HEK293 (cell line): ENCODE data around the gene FNDC8.

Experiments used
- CTCF ChIA-PET: fragments of 350-600 bp; formaldehyde crosslinking; extraction: SDS; loops from one replicate; lab custom pipeline; 2021; ENCODE audit warnings: antibody characterized with exemption; lab: Yijun Ruan, JAX
- POLR2A ChIA-PET: fragments of 300-600 bp; formaldehyde crosslinking; extraction: SDS; loops from one replicate; lab custom pipeline; 2020; ENCODE audit warnings: antibody characterized with exemption, inconsistent platforms; lab: Yijun Ruan, JAX
- H3K27ac ChIP-seq: fragments of 200-500 bp; sonication (Bioruptor generic); 2 replicates; pipeline ENCODE4 v1.5.1; 2014; ENCODE audit warnings: low read depth, low read length, control low read depth, inconsistent platforms; ENCODE audit errors: extremely low read depth
- H3K36me3 ChIP-seq, 2 experiments: fragments of 200-500 bp in 1 of 2; sonication (Bioruptor generic) in 1 of 2; 1 replicate in 1 of 2; 2 replicates in 1 of 2; pipeline ENCODE4 v1.5.1; 2014 to 2017; ENCODE audit warnings: inconsistent platforms in 2 of 2, low read length in 2 of 2; ENCODE audit not compliant: control insufficient read depth in 2 of 2, insufficient read depth in 1 of 2
- H3K4me1 ChIP-seq: fragments of 200-500 bp; sonication (Bioruptor generic); 2 replicates; pipeline ENCODE4 v1.5.1; 2014; ENCODE audit warnings: mild to moderate bottlenecking, low read length, inconsistent platforms; ENCODE audit not compliant: control insufficient read depth, insufficient read depth
- H3K4me3 ChIP-seq: 2 replicates; pipeline ENCODE4 v1.5.1; 2011; ENCODE audit warnings: low read depth, mild to moderate bottlenecking, control low read depth, low read length, moderate library complexity
- H3K9me3 ChIP-seq: fragments of 200-500 bp; sonication (Bioruptor generic); 2 replicates; pipeline ENCODE4 v1.5.1; 2014; ENCODE audit warnings: low read depth, low read length, inconsistent platforms; ENCODE audit not compliant: control insufficient read depth, insufficient read depth
- KLF9 ChIP-seq: fragments of 450-650 bp; formaldehyde crosslinking; IDR thresholded peaks from 2 replicates; pipeline ENCODE4 v1.5.1; 2016; ENCODE audit warnings: missing biosample characterization, missing genetic modification characterization, low read depth
- SCRT1 ChIP-seq: fragments of 450-650 bp; formaldehyde crosslinking; IDR thresholded peaks from 2 replicates; pipeline ENCODE4 v1.5.1; 2016; ENCODE audit warnings: missing biosample characterization, missing genetic modification characterization, borderline replicate concordance
- SP7 ChIP-seq: fragments of 450-650 bp; formaldehyde crosslinking; IDR thresholded peaks from 2 replicates; pipeline ENCODE4 v1.5.1; 2016; ENCODE audit warnings: missing biosample characterization, missing genetic modification characterization
- ZNF221 ChIP-seq: fragments of 450-650 bp; formaldehyde crosslinking; IDR thresholded peaks from 2 replicates; pipeline ENCODE4 v1.5.1; 2017; ENCODE audit warnings: missing biosample characterization, missing genetic modification characterization, borderline replicate concordance
- ZNF324 ChIP-seq: fragments of 450-650 bp; formaldehyde crosslinking; IDR thresholded peaks from 2 replicates; pipeline ENCODE4 v1.5.1; 2016; ENCODE audit warnings: missing biosample characterization, missing genetic modification characterization
- ZNF354C ChIP-seq: fragments of 450-650 bp; formaldehyde crosslinking; IDR thresholded peaks from 2 replicates; pipeline ENCODE4 v1.5.1; 2016; ENCODE audit warnings: missing biosample characterization, missing genetic modification characterization, low read depth, borderline replicate concordance
- ZNF366 ChIP-seq: fragments of 450-650 bp; formaldehyde crosslinking; conservative IDR thresholded peaks from 2 replicates; pipeline ENCODE4 v1.5.1; 2016; ENCODE audit warnings: missing biosample characterization, missing genetic modification characterization
- ZNF404 ChIP-seq: fragments of 450-650 bp; formaldehyde crosslinking; IDR thresholded peaks from 2 replicates; pipeline ENCODE4 v1.5.1; 2017; ENCODE audit warnings: missing biosample characterization, missing genetic modification characterization
- ZNF610 ChIP-seq: fragments of 450-650 bp; formaldehyde crosslinking; IDR thresholded peaks from 2 replicates; pipeline ENCODE4 v1.5.1; 2016; ENCODE audit warnings: missing biosample characterization, missing genetic modification characterization, borderline replicate concordance
- ZNF707 ChIP-seq: fragments of 450-650 bp; formaldehyde crosslinking; IDR thresholded peaks from 2 replicates; pipeline ENCODE4 v1.5.1; 2016; ENCODE audit warnings: missing biosample characterization, missing genetic modification characterization
- ZNF837 ChIP-seq: fragments of 450-650 bp; formaldehyde crosslinking; IDR thresholded peaks from 2 replicates; pipeline ENCODE4 v1.5.1; 2016; ENCODE audit warnings: missing biosample characterization, missing genetic modification characterization
- TF ChIP-seq, protein P1 (sequence below): fragments of 450-650 bp; IDR thresholded peaks from 2 replicates; pipeline ENCODE4 v1.5.1; 2018; ENCODE audit warnings: missing biosample characterization, missing genetic modification characterization
- TF ChIP-seq, protein P2 (sequence below): fragments of 450-650 bp; formaldehyde crosslinking; IDR thresholded peaks from 2 replicates; pipeline ENCODE4 v1.5.1; 2017; ENCODE audit warnings: missing biosample characterization, missing genetic modification characterization
- TF ChIP-seq, protein P3 (sequence below): fragments of 450-650 bp; formaldehyde crosslinking; IDR thresholded peaks from 2 replicates; pipeline ENCODE4 v1.5.1; 2016; ENCODE audit warnings: missing biosample characterization, missing genetic modification characterization
- TF ChIP-seq, protein P4 (sequence below): fragments of 450-650 bp; formaldehyde crosslinking; IDR thresholded peaks from 2 replicates; pipeline ENCODE4 v1.5.1; 2016; ENCODE audit warnings: missing biosample characterization, missing genetic modification characterization
- TF ChIP-seq, protein P5 (sequence below): fragments of 450-650 bp; formaldehyde crosslinking; IDR thresholded peaks from 2 replicates; pipeline ENCODE4 v1.5.1; 2016; ENCODE audit warnings: missing biosample characterization, missing genetic modification characterization
- TF ChIP-seq, protein P6 (sequence below): fragments of 450-650 bp; formaldehyde crosslinking; IDR thresholded peaks from 2 replicates; pipeline ENCODE4 v1.5.1; 2016; ENCODE audit warnings: missing biosample characterization, missing genetic modification characterization, low read depth

The FNDC8 gene

DNA sequence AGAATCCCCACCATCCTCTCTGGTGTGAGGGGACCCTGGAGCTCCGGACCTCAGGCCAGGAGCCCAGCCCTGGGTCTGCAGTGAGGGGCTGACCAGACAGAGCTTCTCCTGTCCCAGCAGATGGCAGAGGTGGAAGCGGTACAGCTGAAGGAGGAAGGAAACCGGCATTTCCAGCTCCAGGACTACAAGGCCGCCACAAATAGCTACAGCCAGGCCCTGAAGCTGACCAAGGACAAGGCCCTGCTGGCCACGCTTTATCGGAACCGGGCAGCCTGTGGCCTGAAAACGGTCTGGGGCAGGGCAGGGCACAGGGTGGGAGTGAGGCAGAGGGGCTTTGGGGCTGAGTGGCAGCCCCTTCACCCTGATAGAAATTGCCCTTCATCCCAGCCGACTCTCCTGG is 26.7 kb downstream of the FNDC8 start:
- Histone ChIP-seq H3K36me3 (no peaks in the 10 kb centered on the region), H3K27ac (no peak overlapping the region), H3K9me3 (no peaks in the 10 kb centered on the region), H3K4me3 (no peak overlapping the region)
- ChIA-PET CTCF (interaction anchor here (0.7 to 1.5 kb wide), 2 partner anchors 28 to 58 kb away, joined by 3 read pairs; partner anchors contain the start of gene RAD51D), POLR2A (no interaction called here)
- TF ChIP-seq ZNF221 (tag by site-specific recombination) (no peak), ZNF837 (tag by site-specific recombination) (no peak), ZNF404 (tag by site-specific recombination) (no peak), ZNF324 (no peak), ZNF366 (no peak), ZNF707 (no peak), ZNF354C (no peak), KLF9 (tag by site-specific recombination) (no peak), SP7 (tag by site-specific recombination) (no peak), ZNF610 (no peak), SCRT1 (no peak)
- TF ChIP-seq, protein P1, sequence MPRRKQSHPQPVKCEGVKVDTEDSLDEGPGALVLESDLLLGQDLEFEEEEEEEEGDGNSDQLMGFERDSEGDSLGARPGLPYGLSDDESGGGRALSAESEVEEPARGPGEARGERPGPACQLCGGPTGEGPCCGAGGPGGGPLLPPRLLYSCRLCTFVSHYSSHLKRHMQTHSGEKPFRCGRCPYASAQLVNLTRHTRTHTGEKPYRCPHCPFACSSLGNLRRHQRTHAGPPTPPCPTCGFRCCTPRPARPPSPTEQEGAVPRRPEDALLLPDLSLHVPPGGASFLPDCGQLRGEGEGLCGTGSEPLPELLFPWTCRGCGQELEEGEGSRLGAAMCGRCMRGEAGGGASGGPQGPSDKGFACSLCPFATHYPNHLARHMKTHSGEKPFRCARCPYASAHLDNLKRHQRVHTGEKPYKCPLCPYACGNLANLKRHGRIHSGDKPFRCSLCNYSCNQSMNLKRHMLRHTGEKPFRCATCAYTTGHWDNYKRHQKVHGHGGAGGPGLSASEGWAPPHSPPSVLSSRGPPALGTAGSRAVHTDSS (tag by site-specific recombination) = no peak
- TF ChIP-seq, protein P2, sequence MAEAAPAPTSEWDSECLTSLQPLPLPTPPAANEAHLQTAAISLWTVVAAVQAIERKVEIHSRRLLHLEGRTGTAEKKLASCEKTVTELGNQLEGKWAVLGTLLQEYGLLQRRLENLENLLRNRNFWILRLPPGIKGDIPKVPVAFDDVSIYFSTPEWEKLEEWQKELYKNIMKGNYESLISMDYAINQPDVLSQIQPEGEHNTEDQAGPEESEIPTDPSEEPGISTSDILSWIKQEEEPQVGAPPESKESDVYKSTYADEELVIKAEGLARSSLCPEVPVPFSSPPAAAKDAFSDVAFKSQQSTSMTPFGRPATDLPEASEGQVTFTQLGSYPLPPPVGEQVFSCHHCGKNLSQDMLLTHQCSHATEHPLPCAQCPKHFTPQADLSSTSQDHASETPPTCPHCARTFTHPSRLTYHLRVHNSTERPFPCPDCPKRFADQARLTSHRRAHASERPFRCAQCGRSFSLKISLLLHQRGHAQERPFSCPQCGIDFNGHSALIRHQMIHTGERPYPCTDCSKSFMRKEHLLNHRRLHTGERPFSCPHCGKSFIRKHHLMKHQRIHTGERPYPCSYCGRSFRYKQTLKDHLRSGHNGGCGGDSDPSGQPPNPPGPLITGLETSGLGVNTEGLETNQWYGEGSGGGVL = no peak
- TF ChIP-seq, protein P3, sequence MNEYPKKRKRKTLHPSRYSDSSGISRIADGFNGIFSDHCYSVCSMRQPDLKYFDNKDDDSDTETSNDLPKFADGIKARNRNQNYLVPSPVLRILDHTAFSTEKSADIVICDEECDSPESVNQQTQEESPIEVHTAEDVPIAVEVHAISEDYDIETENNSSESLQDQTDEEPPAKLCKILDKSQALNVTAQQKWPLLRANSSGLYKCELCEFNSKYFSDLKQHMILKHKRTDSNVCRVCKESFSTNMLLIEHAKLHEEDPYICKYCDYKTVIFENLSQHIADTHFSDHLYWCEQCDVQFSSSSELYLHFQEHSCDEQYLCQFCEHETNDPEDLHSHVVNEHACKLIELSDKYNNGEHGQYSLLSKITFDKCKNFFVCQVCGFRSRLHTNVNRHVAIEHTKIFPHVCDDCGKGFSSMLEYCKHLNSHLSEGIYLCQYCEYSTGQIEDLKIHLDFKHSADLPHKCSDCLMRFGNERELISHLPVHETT (tag by site-specific recombination) = no peak
- TF ChIP-seq, protein P4, sequence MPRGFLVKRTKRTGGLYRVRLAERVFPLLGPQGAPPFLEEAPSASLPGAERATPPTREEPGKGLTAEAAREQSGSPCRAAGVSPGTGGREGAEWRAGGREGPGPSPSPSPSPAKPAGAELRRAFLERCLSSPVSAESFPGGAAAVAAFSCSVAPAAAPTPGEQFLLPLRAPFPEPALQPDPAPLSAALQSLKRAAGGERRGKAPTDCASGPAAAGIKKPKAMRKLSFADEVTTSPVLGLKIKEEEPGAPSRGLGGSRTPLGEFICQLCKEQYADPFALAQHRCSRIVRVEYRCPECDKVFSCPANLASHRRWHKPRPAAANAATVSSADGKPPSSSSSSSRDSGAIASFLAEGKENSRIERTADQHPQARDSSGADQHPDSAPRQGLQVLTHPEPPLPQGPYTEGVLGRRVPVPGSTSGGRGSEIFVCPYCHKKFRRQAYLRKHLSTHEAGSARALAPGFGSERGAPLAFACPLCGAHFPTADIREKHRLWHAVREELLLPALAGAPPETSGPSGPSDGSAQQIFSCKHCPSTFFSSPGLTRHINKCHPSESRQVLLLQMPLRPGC (tag by site-specific recombination) = no peak
- TF ChIP-seq, protein P5, sequence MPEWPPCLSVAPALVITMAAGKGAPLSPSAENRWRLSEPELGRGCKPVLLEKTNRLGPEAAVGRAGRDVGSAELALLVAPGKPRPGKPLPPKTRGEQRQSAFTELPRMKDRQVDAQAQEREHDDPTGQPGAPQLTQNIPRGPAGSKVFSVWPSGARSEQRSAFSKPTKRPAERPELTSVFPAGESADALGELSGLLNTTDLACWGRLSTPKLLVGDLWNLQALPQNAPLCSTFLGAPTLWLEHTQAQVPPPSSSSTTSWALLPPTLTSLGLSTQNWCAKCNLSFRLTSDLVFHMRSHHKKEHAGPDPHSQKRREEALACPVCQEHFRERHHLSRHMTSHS (tag by site-specific recombination) = no peak
- TF ChIP-seq, protein P6, sequence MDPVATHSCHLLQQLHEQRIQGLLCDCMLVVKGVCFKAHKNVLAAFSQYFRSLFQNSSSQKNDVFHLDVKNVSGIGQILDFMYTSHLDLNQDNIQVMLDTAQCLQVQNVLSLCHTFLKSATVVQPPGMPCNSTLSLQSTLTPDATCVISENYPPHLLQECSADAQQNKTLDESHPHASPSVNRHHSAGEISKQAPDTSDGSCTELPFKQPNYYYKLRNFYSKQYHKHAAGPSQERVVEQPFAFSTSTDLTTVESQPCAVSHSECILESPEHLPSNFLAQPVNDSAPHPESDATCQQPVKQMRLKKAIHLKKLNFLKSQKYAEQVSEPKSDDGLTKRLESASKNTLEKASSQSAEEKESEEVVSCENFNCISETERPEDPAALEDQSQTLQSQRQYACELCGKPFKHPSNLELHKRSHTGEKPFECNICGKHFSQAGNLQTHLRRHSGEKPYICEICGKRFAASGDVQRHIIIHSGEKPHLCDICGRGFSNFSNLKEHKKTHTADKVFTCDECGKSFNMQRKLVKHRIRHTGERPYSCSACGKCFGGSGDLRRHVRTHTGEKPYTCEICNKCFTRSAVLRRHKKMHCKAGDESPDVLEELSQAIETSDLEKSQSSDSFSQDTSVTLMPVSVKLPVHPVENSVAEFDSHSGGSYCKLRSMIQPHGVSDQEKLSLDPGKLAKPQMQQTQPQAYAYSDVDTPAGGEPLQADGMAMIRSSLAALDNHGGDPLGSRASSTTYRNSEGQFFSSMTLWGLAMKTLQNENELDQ = no peak
- TF ChIP-seq, all 188 proteins: peak for 0
- H3K4me1 ChIP-seq = no peaks in the 10 kb centered on the region
